OCI-LY1 (cell line): ENCODE results near the gene CBLB.

Experiments used
- CTCF ChIP-seq: fragments of 200-600 bp; sonication (generic), shearing (Covaris generic); IDR thresholded peaks from 2 replicates; pipeline ENCODE4 v1.5.1; 2017; ENCODE audit warnings: mild to moderate bottlenecking, antibody characterized with exemption, low read length, moderate library complexity, mixed read lengths
- EZH2 ChIP-seq: fragments of 200-600 bp; sonication (generic), shearing (Covaris generic); IDR thresholded peaks from 2 replicates; pipeline ENCODE4 v1.8.0; 2017; ENCODE audit warnings: borderline replicate concordance, mixed run types, mild to moderate bottlenecking, antibody characterized with exemption, low read length, moderate library complexity, mixed read lengths

DNA sequence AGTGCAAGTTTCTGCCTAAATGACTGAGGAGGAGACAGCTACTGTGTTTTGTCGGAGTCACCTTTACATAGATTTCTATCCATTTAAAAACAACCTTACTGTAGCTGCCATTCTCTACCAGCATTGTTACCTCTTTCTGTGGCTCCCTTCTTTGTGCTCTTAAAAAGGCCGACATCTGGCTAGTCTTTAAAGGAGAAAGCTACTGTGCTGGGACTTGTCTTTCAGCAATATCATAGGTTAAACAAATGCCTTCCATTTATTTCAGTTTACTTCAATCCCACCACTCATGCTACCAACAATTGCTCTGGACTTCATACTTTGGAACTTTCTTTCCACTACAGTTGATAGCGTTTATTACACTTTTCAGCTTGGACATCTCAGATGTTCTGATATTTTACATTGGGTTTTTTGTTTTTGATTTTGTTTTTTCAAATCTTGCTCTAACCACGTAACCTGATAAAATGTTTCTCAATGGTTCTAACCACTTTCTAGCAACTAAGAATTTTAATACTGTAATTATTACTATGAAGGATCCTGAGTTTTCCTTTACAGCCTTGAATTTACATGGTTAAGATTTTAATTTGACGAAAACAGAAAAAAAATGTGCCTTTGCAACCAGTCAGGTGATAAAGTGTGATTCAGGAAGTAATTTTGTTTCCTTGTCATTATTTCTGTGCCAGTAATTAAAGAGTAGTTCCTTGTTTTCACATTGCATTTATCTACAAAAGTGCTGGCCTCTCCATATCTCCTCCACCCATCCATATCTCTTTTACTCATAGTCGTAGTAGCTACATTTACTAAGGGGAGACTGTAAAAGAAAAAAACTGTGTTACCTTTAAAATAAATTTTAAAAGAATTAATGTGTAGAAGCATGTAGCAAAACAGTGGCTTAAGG, 1.3 kb upstream of the CBLB start:
- TF ChIP-seq EZH2, result no peak
- TF ChIP-seq CTCF, result no peak
